ENCODE data around the gene CGB8. TPM values are rescaled to one million over a fixed set of nuclear protein-coding genes. Genes with fewer than 3 reads are reported as not detected.
"Not testable (repeated sequence)": the region's sequence is repeated elsewhere in the genome, so short reads cannot be mapped to it uniquely, and the experiment has no call there.

Gene CGB8
- not detected for total RNA-seq

DNA sequence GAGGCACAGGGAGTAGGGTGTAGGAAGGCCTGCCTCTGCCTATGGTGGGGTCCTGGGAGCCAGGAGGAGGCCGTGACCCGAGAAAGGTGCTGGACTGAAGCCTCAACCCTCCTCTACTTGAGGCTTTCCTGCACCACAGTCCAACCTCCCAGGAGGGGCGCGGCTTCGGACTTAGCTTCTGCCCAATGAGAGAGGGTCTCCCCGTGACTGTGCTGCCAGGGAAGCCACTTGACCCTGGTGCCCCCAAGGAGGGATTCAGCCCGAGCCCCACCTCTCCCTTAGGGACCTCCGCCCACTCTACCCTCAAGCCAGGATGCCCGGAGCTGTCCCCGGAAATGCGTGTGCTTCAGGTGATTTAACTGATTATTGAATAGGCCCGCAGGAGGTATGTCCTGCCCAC, at the start of gene CGB8:
CGB8 (minus strand) TSS at position 101 of the 400 bp plus-strand sequence. CDS start 372 bp downstream, outside the sequence.
- H3K9me3 Mint-ChIP-seq (ENCODE audit: low read depth); POLR2A ChIA-PET; H3K27ac Mint-ChIP-seq; DNase-seq; ATAC-seq; H3K36me3 Mint-ChIP-seq (ENCODE audit: low read depth); CTCF ChIA-PET; H3K4me1 Mint-ChIP-seq; H3K27me3 Mint-ChIP-seq; intact Hi-C loops (cut with DNase I, micrococcal nuclease); H3K4me3 Mint-ChIP-seq: not testable (repeated sequence)

DNA sequence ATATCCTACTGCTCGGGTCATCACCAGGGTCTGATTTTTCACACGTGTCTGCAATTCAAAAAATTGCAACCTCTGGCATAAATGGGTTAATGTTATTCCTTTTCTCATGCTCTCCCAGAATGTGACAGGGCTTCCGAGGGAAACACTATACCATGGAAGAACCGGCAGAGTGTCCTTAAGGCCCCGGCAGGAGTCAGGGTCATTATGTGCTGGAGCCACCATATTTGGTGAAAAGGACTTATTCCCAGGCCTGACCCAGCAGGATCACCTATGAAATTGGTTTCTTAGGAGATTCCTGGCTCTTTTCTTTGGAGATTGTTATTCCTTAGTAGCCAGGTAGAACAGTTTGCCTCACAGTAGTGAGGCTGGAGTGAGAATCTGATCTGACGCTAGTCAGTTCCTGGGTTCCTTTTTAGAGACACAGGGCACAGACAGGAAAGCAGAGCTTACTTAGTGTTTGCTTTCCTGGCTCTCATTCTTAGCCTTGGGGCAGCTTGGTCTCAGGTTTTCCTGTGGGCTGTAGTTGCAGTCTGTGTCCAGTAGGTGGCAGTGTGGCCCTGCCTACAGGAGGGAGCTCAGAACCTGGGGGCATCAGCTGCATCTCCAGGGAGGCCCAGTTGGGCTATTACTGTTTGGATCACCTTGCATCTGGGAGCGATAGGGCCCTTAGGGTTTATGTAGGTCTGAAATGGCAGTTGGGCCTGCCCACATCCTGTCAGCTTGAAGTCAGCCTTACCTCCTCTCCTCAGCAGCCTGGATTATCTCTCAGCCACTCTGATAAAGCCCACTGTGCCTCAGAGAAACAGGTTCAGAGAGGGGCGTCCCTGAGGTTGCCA, 48.8 kb upstream of the CGB8 start:
- ATAC-seq, result peak; percentile 86
- Mint-ChIP-seq H3K4me3 (no peak overlapping the region), H3K9me3 (ENCODE audit: low read depth) (no peaks in the 10 kb centered on the region), H3K36me3 (ENCODE audit: low read depth) (peaks cover 52% of the 10 kb centered on the region), H3K4me1 (no peaks in the 10 kb centered on the region), H3K27ac (no peak overlapping the region), H3K27me3 (no peaks in the 10 kb centered on the region)
- intact Hi-C loops (cut with DNase I, micrococcal nuclease), result loop anchor here (1.0 to 2.0 kb wide), 3 partner anchors 49 to 102 kb away; no protein-coding TSS in a partner anchor
- peak; percentile 82 for DNase-seq
- ChIA-PET CTCF (interaction anchor here (0.5 to 4.7 kb wide), 36 partner anchors 8 to 371 kb away, joined by 3 to 49 read pairs (median 4); partner anchors contain the start of genes LIN7B, NUCB1 and PPFIA3), POLR2A (interaction anchor here (0.6 to 1.1 kb wide), 7 partner anchors 9 to 150 kb away, joined by 3 to 6 read pairs (median 4); no protein-coding TSS in a partner anchor)

DNA sequence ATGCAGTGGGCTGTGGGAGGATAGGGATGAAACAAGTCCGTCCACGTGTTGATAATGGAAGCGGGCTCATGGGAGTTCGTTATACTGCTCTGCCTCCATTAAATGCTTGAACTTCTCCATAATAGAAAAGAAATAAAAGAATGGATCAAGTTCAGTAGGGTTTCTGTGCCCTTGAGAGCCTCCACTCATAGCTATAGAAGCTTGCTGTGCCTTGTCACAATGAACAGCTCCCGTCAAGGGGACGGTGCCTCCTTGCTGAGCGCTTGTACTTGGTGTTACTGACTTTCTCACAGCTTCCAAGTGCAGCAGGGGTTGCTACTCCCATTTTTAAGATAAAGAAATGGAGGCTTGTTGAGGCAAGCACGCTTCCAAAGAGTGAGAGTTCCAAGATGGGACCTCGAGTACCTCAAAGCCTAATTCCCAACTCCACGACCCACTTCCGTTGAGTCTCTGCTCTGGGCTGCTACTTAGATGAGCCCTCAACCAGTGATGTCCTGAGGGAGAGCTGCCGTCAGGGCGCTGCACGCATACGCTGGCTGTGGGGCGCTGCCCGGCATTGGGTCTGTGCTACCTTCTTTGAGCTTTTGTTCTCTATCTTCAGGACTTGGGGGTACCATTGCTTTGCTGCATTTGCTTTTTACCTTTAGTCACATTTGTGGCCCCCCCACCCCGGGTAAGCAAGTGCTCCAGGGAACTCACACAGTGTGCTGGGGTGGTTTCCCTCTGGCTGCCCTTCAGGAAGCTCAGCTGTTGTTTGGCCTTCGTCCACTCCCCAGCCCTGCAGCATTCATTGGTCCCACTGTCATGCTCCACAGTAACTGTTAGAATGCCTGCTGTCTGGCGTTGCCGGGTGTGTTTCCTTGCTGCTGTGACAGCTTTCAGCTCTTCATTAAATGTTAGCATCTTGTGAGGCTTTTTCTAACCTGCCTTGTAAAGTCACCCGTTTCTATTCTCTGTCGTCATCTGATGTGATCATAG, 45.9 kb upstream of the CGB8 start:
- POLR2A ChIA-PET, result interaction anchor here (0.6 to 0.8 kb wide), 2 partner anchors 10 to 104 kb away, joined by 3 to 4 read pairs; no protein-coding TSS in a partner anchor
- H3K4me1 Mint-ChIP-seq, result peaks cover 12% of the 10 kb centered on the region
- no peaks in the 10 kb centered on the region for H3K9me3 Mint-ChIP-seq (ENCODE audit: low read depth)
- CTCF ChIA-PET, result interaction anchor here (0.8 to 4.7 kb wide), 3 partner anchors 11 to 52 kb away, joined by 3 to 49 read pairs (median 3); partner anchors contain the start of gene LIN7B
- H3K36me3 Mint-ChIP-seq (ENCODE audit: low read depth), result peaks cover 57% of the 10 kb centered on the region
- no peaks in the 10 kb centered on the region for H3K27me3 Mint-ChIP-seq
- H3K4me3 Mint-ChIP-seq, result no peak overlapping the region
- intact Hi-C loops (cut with DNase I, micrococcal nuclease), result no loop called here
- H3K27ac Mint-ChIP-seq, result no peak overlapping the region
- ATAC-seq (no peak), DNase-seq (no peak)

DNA sequence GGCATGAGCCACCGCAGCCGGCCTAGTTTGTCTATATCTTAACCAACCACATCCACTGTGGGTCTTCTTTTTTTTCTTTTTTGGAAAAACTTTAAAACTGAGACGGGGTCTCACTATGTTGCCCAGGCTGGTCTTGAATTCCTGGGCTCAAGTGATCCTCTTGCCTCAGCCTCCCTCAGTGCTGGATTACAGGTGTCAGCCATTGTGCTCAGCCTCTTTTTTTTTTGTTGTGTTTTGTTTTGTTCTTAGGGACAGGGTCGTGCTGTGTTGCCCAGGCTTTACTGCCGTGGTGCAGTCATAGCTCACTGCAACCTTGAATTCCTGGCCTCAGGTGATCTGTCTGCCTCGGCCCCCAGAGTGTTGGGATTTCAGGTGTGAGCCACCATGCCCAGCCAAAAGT, 43.8 kb upstream of the CGB8 start:
- peaks cover 23% of the 10 kb centered on the region for H3K4me1 Mint-ChIP-seq
- DNase-seq, result no peak
- ChIA-PET CTCF (no interaction called here), POLR2A (interaction anchor here (0.9 kb wide), 1 partner anchor 22 kb away, joined by 3 read pairs; the partner anchor contains the start of gene LIN7B)
- ATAC-seq, result no peak
- H3K4me3 Mint-ChIP-seq, result no peak overlapping the region
- no peaks in the 10 kb centered on the region for H3K27me3 Mint-ChIP-seq
- peaks cover 57% of the 10 kb centered on the region for H3K36me3 Mint-ChIP-seq (ENCODE audit: low read depth)
- intact Hi-C loops (cut with DNase I, micrococcal nuclease), result no loop called here
- no peaks in the 10 kb centered on the region for H3K9me3 Mint-ChIP-seq (ENCODE audit: low read depth)
- no peak overlapping the region for H3K27ac Mint-ChIP-seq

DNA sequence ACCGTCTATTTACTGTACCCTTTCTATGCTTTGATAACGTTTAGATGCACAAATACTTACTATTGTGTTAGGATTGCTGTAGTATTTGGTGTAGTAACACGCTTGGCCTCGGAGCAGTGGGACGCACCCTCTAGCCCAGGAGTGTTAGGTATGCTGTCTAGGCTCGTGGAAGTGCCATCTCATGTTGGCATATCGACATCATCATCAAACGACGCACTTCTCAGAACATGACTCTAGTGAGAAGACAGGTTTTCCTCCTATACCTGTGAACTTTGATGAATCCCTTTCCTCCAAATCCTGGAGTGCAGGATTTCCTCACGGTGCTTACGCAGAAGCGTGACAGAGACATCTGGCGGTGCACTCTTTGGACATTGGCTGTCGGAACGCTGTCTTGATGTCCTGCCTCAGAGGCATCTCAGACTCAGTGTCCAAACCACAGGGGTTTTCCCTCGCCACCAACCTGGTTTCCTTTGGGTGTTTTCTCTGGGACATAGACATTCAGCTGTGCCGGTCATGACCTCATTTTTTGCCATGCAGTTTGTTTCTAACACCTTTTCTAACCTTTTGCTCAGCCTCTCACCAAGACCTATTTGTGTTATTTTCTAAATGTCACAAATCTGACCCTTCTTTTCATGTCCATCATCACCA, 42.6 kb upstream of the CGB8 start:
- POLR2A ChIA-PET, result no interaction called here
- intact Hi-C loops (cut with DNase I, micrococcal nuclease), result no loop called here
- no peak for ATAC-seq
- peak overlapping the region; percentile 60 for H3K27ac Mint-ChIP-seq
- CTCF ChIA-PET, result interaction anchor here (0.6 kb wide), 1 partner anchor 665 kb away, joined by 3 read pairs; no protein-coding TSS in a partner anchor
- H3K36me3 Mint-ChIP-seq (ENCODE audit: low read depth), result peaks cover 62% of the 10 kb centered on the region
- H3K27me3 Mint-ChIP-seq, result no peaks in the 10 kb centered on the region
- H3K4me1 Mint-ChIP-seq, result peaks cover 30% of the 10 kb centered on the region
- no peaks in the 10 kb centered on the region for H3K9me3 Mint-ChIP-seq (ENCODE audit: low read depth)
- no peak for DNase-seq
- H3K4me3 Mint-ChIP-seq, result no peak overlapping the region

DNA sequence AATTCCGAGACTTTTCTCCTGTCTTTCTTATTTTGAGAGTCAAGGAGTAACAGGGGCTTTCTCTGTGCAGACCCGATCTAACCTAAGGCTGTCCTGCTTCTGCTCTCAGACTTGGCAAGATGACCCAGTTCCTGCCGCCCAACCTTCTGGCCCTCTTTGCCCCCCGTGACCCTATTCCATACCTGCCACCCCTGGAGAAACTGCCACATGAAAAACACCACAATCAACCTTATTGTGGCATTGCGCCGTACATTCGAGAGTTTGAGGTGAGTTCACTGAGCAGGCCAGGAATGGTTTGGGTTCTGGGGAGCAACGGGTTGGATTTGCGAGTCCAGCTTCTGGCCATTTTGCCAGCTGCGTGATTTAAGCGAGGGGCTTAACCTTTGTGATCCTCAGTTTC, 37.4 kb upstream of the CGB8 start:
- ATAC-seq, result no peak
- H3K9me3 Mint-ChIP-seq (ENCODE audit: low read depth), result no peaks in the 10 kb centered on the region
- H3K27me3 Mint-ChIP-seq, result no peaks in the 10 kb centered on the region
- ChIA-PET CTCF (interaction anchor here (1.2 to 4.0 kb wide), 3 partner anchors 12 to 372 kb away, joined by 3 to 26 read pairs (median 3); partner anchors contain the start of gene LIN7B), POLR2A (interaction anchor here (1.9 kb wide), 1 partner anchor 42 kb away, joined by 4 read pairs; no protein-coding TSS in a partner anchor)
- no peak for DNase-seq
- H3K4me3 Mint-ChIP-seq, result peak overlapping the region; percentile 98
- peak overlapping the region; percentile 96 for H3K27ac Mint-ChIP-seq
- peaks cover 36% of the 10 kb centered on the region for H3K4me1 Mint-ChIP-seq
- intact Hi-C loops (cut with DNase I, micrococcal nuclease), result loop anchor here in 1 of 2 experiments (5.0 kb wide), 1 partner anchor 1814 kb away; the partner anchor contains the start of gene INAFM1
- peaks cover 43% of the 10 kb centered on the region for H3K36me3 Mint-ChIP-seq (ENCODE audit: low read depth)

DNA sequence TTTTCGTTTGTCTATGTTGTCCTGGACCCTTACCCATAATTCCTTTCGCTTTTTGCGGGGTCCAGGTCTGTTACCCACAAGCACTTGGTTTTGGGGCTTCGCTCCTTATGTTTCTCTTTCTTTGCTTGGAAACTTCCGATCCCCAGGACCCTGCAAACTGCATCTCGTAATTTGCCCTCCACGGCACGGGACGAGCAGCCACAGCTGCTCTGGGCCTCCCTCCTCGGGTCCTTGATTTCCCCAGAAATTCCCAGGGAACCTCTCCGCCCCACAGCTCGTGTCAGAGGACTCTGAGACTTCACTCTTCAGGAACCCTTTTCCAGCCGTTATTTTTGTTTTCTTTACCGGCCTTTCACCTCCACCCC, 36.9 kb upstream of the CGB8 start:
- H3K4me3 Mint-ChIP-seq, result peak overlapping the region; percentile 98
- ChIA-PET POLR2A (interaction anchor here (1.9 kb wide), 1 partner anchor 42 kb away, joined by 4 read pairs; no protein-coding TSS in a partner anchor), CTCF (interaction anchor here (0.6 to 4.0 kb wide), 3 partner anchors 13 to 60 kb away, joined by 3 to 26 read pairs (median 3); partner anchors contain the start of gene LIN7B)
- H3K9me3 Mint-ChIP-seq (ENCODE audit: low read depth), result no peaks in the 10 kb centered on the region
- H3K27ac Mint-ChIP-seq, result peak overlapping the region; percentile 96
- no peak for ATAC-seq
- H3K4me1 Mint-ChIP-seq, result peaks cover 34% of the 10 kb centered on the region
- intact Hi-C loops (cut with DNase I, micrococcal nuclease), result loop anchor here (1.0 to 5.0 kb wide), 14 partner anchors 28 to 1814 kb away; partner anchors contain the start of genes C19orf73 (in 2 of the 2), PPFIA3 (in 2 of the 2), ATF5 (in 1 of the 2) and FLT3LG (in 1 of the 2)
- DNase-seq, result no peak
- peaks cover 40% of the 10 kb centered on the region for H3K36me3 Mint-ChIP-seq (ENCODE audit: low read depth)
- H3K27me3 Mint-ChIP-seq, result no peaks in the 10 kb centered on the region

DNA sequence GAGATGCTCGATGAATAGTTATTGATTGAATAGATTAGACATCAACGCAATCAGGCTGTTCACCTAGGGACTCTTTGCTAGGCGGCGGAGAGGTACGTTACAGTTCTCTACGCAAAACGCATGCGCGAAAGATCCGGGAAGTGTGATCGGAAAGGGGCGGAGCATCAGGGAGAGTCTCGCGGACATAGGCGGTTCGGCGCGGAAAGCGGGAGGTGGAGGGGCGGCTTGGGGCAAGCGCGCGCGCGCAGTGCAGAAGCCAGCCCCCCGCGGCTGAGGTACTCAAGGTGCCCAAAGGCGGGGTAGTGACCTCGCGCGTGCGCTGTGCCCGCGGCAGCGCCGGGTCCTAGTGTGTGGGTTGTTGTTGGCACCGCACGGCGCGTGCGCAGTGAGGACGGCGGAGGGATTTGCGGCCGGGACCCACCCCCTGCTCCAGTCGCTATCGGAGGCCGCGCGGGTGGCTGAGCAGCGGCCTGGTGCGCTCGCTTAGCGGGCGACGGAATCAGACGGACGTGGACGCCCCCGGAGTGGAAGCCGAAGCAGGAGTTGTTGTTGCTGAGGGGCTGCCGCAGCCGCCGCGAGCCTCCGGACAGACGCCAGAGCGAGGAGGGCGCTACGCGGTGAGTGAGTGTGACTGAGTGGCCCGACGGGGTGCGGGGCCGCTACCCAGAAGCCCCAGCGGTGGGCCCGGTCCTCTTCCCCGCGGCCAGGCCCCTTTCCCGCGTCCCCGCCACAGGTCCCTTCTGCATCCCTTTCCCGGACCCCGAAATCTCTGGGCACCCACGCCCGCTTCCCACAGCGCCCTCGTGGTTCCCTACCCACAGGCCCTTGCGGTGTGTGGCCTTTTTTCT, 36.3 kb upstream of the CGB8 start, which contains the start of gene SNRNP70:
SNRNP70 (plus strand) TSS at position 432 of the 848 bp plus-strand sequence. CDS start 964 bp downstream, outside the sequence.
- no peaks in the 10 kb centered on the region for H3K9me3 Mint-ChIP-seq (ENCODE audit: low read depth)
- ATAC-seq (peak; percentile 99), DNase-seq (peak; percentile 99)
- H3K4me3 Mint-ChIP-seq, result peak within 1 kb of the TSS; percentile 98
- intact Hi-C loops (cut with DNase I, micrococcal nuclease), result loop anchor here (1.0 to 5.0 kb wide), 14 partner anchors 29 to 1813 kb away; partner anchors contain the start of genes C19orf73 (in 2 of the 2), PPFIA3 (in 2 of the 2), ATF5 (in 1 of the 2) and FLT3LG (in 1 of the 2)
- peak within 1 kb of the TSS; percentile 96 for H3K27ac Mint-ChIP-seq
- peaks cover 35% of the 10 kb centered on the region for H3K36me3 Mint-ChIP-seq (ENCODE audit: low read depth)
- peaks cover 31% of the 10 kb centered on the region for H3K4me1 Mint-ChIP-seq
- peaks cover 2% of the 10 kb centered on the region for H3K27me3 Mint-ChIP-seq
- ChIA-PET POLR2A (no interaction called here), CTCF (interaction anchor here (0.6 to 4.0 kb wide), 2 partner anchors 13 to 61 kb away, joined by 3 to 26 read pairs; no protein-coding TSS in a partner anchor)

DNA sequence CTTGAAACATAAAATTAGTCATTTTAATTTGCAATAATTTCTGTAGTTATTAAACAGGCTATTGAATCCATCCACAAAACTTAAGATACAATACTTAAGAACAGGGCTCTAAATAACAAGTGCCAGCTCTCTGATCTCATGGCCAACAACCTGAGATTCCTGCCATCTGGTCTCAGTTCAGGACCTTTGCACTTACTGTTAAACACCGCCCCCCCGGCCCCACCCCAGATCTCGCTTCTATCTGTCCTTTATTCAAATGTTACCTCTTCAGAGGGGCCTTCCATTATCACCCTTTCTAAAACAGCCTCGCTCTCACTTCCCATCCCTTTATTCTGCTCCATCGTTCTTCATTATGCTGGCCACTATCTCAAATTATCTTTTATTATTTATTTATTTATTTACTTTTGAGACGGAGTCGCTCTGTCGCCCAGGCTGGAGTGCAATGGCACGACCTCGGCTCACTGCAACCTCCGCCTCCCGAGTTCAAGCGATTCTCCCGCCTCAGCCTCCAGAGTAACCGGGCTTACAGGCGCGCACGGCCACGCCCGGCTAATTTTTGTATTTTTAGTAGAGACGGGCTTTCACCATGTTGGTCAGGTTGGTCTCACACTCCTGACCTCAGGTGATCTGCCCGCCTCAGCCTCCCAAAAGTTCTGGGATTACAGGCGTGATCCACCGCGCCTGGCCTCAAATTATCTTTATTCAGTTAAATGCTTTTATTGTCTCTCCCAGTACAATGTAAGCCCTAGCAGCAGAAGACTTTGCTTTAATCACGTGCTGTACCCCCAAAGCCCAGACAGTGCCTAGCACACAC, 35.5 kb upstream of the CGB8 start:
- Mint-ChIP-seq H3K4me1 (peaks cover 31% of the 10 kb centered on the region), H3K27me3 (peaks cover 2% of the 10 kb centered on the region), H3K36me3 (ENCODE audit: low read depth) (peaks cover 28% of the 10 kb centered on the region), H3K4me3 (peak overlapping the region; percentile 98), H3K9me3 (ENCODE audit: low read depth) (no peaks in the 10 kb centered on the region), H3K27ac (peak overlapping the region; percentile 96)
- DNase-seq (no peak), ATAC-seq (no peak)
- CTCF ChIA-PET, result interaction anchor here (0.9 kb wide), 1 partner anchor 289 kb away, joined by 3 read pairs; no protein-coding TSS in a partner anchor
- POLR2A ChIA-PET, result no interaction called here
- intact Hi-C loops (cut with DNase I, micrococcal nuclease), result loop anchor here (1.0 to 5.0 kb wide), 14 partner anchors 30 to 1812 kb away; partner anchors contain the start of genes C19orf73 (in 2 of the 2), PPFIA3 (in 2 of the 2), ATF5 (in 1 of the 2) and FLT3LG (in 1 of the 2)

All from activated CD4-positive, alpha-beta T cell treated with anti-CD3 and anti-CD28 coated beads for 36 hours (primary cell).